Fibroblast of lung (primary cell): ENCODE results near the gene STAT3. TPM values are rescaled to one million over a fixed set of nuclear protein-coding genes. Genes with fewer than 3 reads are reported as not detected.
A peak's percentile ranks its signal among the peaks of the same experiment; 100 is the strongest.

ENCODE experiments used
- DNase-seq, 2 donors: peaks; one replicate each; pipeline versions ENCODE4 v3.0.0 to v3.0.0-alpha.2; 2010; ENCODE audit warnings: low read depth in 2 of 2
- H2AFZ ChIP-seq: 2 replicates; pipeline ENCODE4 v1.5.1; 2012; ENCODE audit warnings: low read length, control low read depth, inconsistent platforms
- H3K27ac ChIP-seq: 2 replicates; pipeline ENCODE4 v1.5.1; 2011; ENCODE audit warnings: low read length, control low read depth; ENCODE audit not compliant: insufficient read depth
- H3K27me3 ChIP-seq: 2 replicates; pipeline ENCODE4 v1.5.1; 2011; ENCODE audit warnings: mild to moderate bottlenecking, low read length; ENCODE audit not compliant: control insufficient read depth, insufficient read depth
- H3K36me3 ChIP-seq: 2 replicates; pipeline ENCODE4 v1.5.1; 2011; ENCODE audit warnings: low read length; ENCODE audit not compliant: control insufficient read depth, insufficient read depth
- H3K4me1 ChIP-seq: 2 replicates; pipeline ENCODE4 v1.5.1; 2011; ENCODE audit warnings: low read length; ENCODE audit not compliant: control insufficient read depth, insufficient read depth; ENCODE audit errors: extremely low read depth
- H3K4me2 ChIP-seq: 2 replicates; pipeline ENCODE4 v1.5.1; 2011; ENCODE audit warnings: low read length, control low read depth; ENCODE audit not compliant: insufficient read depth; ENCODE audit errors: extremely low read depth
- H3K4me3 ChIP-seq, 4 experiments: fragments of 200-600 bp in 1 of 4; sonication (generic) in 1 of 4; replicated peaks in 1 of 4; 2 replicates each; pipeline ENCODE4 v1.5.1; 2011 to 2016; ENCODE audit warnings: low read length in 4 of 4, low read depth in 3 of 4, mild to moderate bottlenecking in 3 of 4, control low read depth in 2 of 4, inconsistent platforms in 1 of 4, mixed read lengths in 1 of 4; ENCODE audit not compliant: insufficient read depth in 1 of 4; ENCODE audit errors: control extremely low read depth in 1 of 4
- H3K79me2 ChIP-seq: 2 replicates; pipeline ENCODE4 v1.5.1; 2012; ENCODE audit warnings: mild to moderate bottlenecking, low read length, inconsistent platforms; ENCODE audit not compliant: control insufficient read depth, insufficient read depth
- H3K9ac ChIP-seq: 2 replicates; pipeline ENCODE4 v1.5.1; 2011; ENCODE audit warnings: mild to moderate bottlenecking, low read length, control low read depth; ENCODE audit not compliant: insufficient read depth
- H3K9me3 ChIP-seq: 2 replicates; pipeline ENCODE4 v1.5.1; 2012; ENCODE audit warnings: low read depth, low read length; ENCODE audit not compliant: control insufficient read depth, insufficient read depth
- H4K20me1 ChIP-seq: 2 replicates; pipeline ENCODE4 v1.5.1; 2011; ENCODE audit warnings: low read length; ENCODE audit not compliant: control insufficient read depth, insufficient read depth; ENCODE audit errors: extremely low read depth
- CTCF ChIP-seq, 2 donors: IDR thresholded peaks in 1 of 2; conservative IDR thresholded peaks in 1 of 2; 1 replicate in 1 of 2; 2 replicates in 1 of 2; pipeline ENCODE4 v1.5.1; 2011 to 2012; ENCODE audit warnings: low read length in 2 of 2, control low read depth in 1 of 2, inconsistent platforms in 1 of 2, low read depth in 1 of 2, mild to moderate bottlenecking in 1 of 2
- EZH2 ChIP-seq: IDR thresholded peaks from 2 replicates; pipeline ENCODE4 v1.5.1; 2012; ENCODE audit warnings: low read length, control low read depth, mild to moderate bottlenecking; ENCODE audit errors: missing control alignments
- polyA plus RNA-seq, 2 donors: library from polyadenylated mRNA; depleted of rRNA in 1 of 2; stranded (reverse) in 1 of 2; unstranded in 1 of 2; fragments of >200 nt; gene quantifications; 2 replicates each; pipeline ENCODE4 v1.2.1, GENCODE V29; 2011 to 2012; ENCODE audit warnings: missing spikeins in 1 of 2
- total RNA-seq: library from RNA; depleted of rRNA; stranded (reverse); fragments of >200 nt; gene quantifications from 2 replicates; pipeline ENCODE4 v1.2.1, GENCODE V29; 2014

The STAT3 gene
- total and polyA plus RNA-seq, 2 donors (not counting 1 experiment from before 2014, with no cell fraction given), result 75.0 to 101 TPM

GRCh38 chr17:42310787-42311215 lies 77.4 kb downstream of the STAT3 start:
- peak overlapping the region; percentile 43 for H3K27ac ChIP-seq

GRCh38 chr17:42309986-42310786 lies 78.1 kb downstream of the STAT3 start:
- no peak overlapping the region for H2AFZ ChIP-seq
- H3K9me3 ChIP-seq, result no peaks in the 10 kb centered on the region
- H3K4me2 ChIP-seq, result no peak overlapping the region
- no peaks in the 10 kb centered on the region for H3K27me3 ChIP-seq
- no peak overlapping the region for H3K27ac ChIP-seq
- H3K79me2 ChIP-seq, result no peaks in the 10 kb centered on the region
- no peak for DNase-seq
- no peak overlapping the region for H3K9ac ChIP-seq
- H3K36me3 ChIP-seq, result no peaks in the 10 kb centered on the region
- TF ChIP-seq CTCF (conservative IDR thresholded peaks at IDR 0.05 in 1 of 2, IDR thresholded peaks at IDR 0.05 in 1 of 2; ENCODE audit: low read depth in 1 of 2, low read length in 2 of 2), result peak in 1 of 2 donors; percentile 18
- no peak for TF ChIP-seq EZH2
- peaks cover 11% of the 10 kb centered on the region for H3K4me1 ChIP-seq
- H3K4me3 ChIP-seq, result no peak overlapping the region
- H4K20me1 ChIP-seq, result no peaks in the 10 kb centered on the region

More at GRCh38 chr17:42310787-42311215, 77.4 kb downstream of the STAT3 start:
- H2AFZ ChIP-seq, result no peak overlapping the region
- H3K9ac ChIP-seq, result no peak overlapping the region
- peaks cover 3% of the 10 kb centered on the region for H3K36me3 ChIP-seq
- H3K9me3 ChIP-seq, result no peaks in the 10 kb centered on the region
- no peak for DNase-seq
- H3K79me2 ChIP-seq, result no peaks in the 10 kb centered on the region
- H3K4me3 ChIP-seq, result no peak overlapping the region
- no peaks in the 10 kb centered on the region for H4K20me1 ChIP-seq
- H3K4me1 ChIP-seq, result peaks cover 11% of the 10 kb centered on the region
- H3K27me3 ChIP-seq, result no peaks in the 10 kb centered on the region
- TF ChIP-seq EZH2 (no peak), CTCF (conservative IDR thresholded peaks at IDR 0.05 in 1 of 2, IDR thresholded peaks at IDR 0.05 in 1 of 2; ENCODE audit: low read depth in 1 of 2, low read length in 2 of 2) (no peak)
- H3K4me2 ChIP-seq, result no peak overlapping the region

- no peaks in the 10 kb centered on the region for H4K20me1 ChIP-seq
- no peaks in the 10 kb centered on the region for H3K79me2 ChIP-seq
- TF ChIP-seq CTCF (conservative IDR thresholded peaks at IDR 0.05 in 1 of 2, IDR thresholded peaks at IDR 0.05 in 1 of 2; ENCODE audit: low read depth in 1 of 2, low read length in 2 of 2), result no peak
- no peak for TF ChIP-seq EZH2
- no peak overlapping the region for H2AFZ ChIP-seq
- no peaks in the 10 kb centered on the region for H3K9me3 ChIP-seq
- DNase-seq, result no peak
- H3K27me3 ChIP-seq, result no peaks in the 10 kb centered on the region
- no peak overlapping the region for H3K27ac ChIP-seq
- H3K4me3 ChIP-seq, result no peak overlapping the region
- H3K4me1 ChIP-seq, result peaks cover 11% of the 10 kb centered on the region
- H3K4me2 ChIP-seq, result no peak overlapping the region
- no peaks in the 10 kb centered on the region for H3K36me3 ChIP-seq
- no peak overlapping the region for H3K9ac ChIP-seq
These were observed 79.1 kb downstream of the STAT3 start for GRCh38 chr17:42309142-42309541.
